Mesenchymal stem cell (in vitro differentiated cells and primary cell): Measurements from ENCODE around the gene KRTAP8-1.

Experiments
- DNase-seq: peaks from one replicate; pipeline ENCODE4 v3.0.0-alpha.2; 2013
- H2AFZ ChIP-seq: one replicate; pipeline ENCODE4 v1.6.1; 2013; ENCODE audit warnings: low read depth, mild to moderate bottlenecking, control low read depth, inconsistent platforms, low read length, moderate library complexity
- H2AK5ac ChIP-seq: 2 replicates; pipeline ENCODE4 v1.6.1; 2013; ENCODE audit warnings: low read length, moderate library complexity, mild to moderate bottlenecking, inconsistent platforms; ENCODE audit not compliant: severe bottlenecking
- H2BK120ac ChIP-seq: one replicate; pipeline ENCODE4 v1.6.1; 2013; ENCODE audit warnings: low read depth, mild to moderate bottlenecking, inconsistent platforms, low read length, moderate library complexity
- H2BK12ac ChIP-seq, 2 experiments: one replicate each; pipeline ENCODE4 v1.6.1; 2013; ENCODE audit warnings: inconsistent platforms in 2 of 2, low read length in 2 of 2, mild to moderate bottlenecking in 2 of 2, moderate library complexity in 2 of 2, control low read depth in 1 of 2
- H2BK15ac ChIP-seq: one replicate; pipeline ENCODE4 v1.6.1; 2013; ENCODE audit warnings: mild to moderate bottlenecking, low read depth, inconsistent platforms; ENCODE audit not compliant: poor library complexity, severe bottlenecking
- H2BK5ac ChIP-seq: 2 replicates; pipeline ENCODE4 v1.6.1; 2013; ENCODE audit warnings: low read depth, mild to moderate bottlenecking, low read length, control low read depth, inconsistent platforms; ENCODE audit not compliant: poor library complexity, severe bottlenecking
- H3K14ac ChIP-seq, 2 experiments: one replicate each; pipeline ENCODE4 v1.6.1; 2013; ENCODE audit warnings: inconsistent platforms in 2 of 2, low read length in 2 of 2, control low read depth in 1 of 2, mild to moderate bottlenecking in 1 of 2, moderate library complexity in 1 of 2
- H3K18ac ChIP-seq, 2 experiments: one replicate each; pipeline ENCODE4 v1.6.1; 2013; ENCODE audit warnings: inconsistent platforms in 2 of 2, low read length in 2 of 2, control low read depth in 1 of 2, low read depth in 1 of 2, mild to moderate bottlenecking in 1 of 2
- H3K23ac ChIP-seq, 2 experiments: one replicate each; pipeline ENCODE4 v1.6.1; 2013; ENCODE audit warnings: inconsistent platforms in 2 of 2, low read length in 2 of 2, mild to moderate bottlenecking in 2 of 2, moderate library complexity in 2 of 2, control low read depth in 1 of 2
- H3K27ac ChIP-seq: 2 replicates; pipeline ENCODE4 v1.5.1; 2013; ENCODE audit warnings: mild to moderate bottlenecking, moderate library complexity, low read length, control low read depth, inconsistent platforms; ENCODE audit not compliant: poor library complexity, severe bottlenecking
- H3K27me3 ChIP-seq, 2 experiments: 2 replicates each; pipeline versions ENCODE4 v1.6.1 to v1.7.0; 2013; ENCODE audit warnings: low read length in 2 of 2, mild to moderate bottlenecking in 2 of 2, moderate library complexity in 2 of 2, control low read depth in 1 of 2, inconsistent platforms in 1 of 2; ENCODE audit not compliant: control insufficient read depth in 1 of 2, insufficient read depth in 1 of 2
- H3K36me3 ChIP-seq, 2 experiments: 2 replicates each; pipeline versions ENCODE4 v1.6.1 to v1.7.0; 2013; ENCODE audit warnings: low read length in 2 of 2, control low read depth in 1 of 2, inconsistent platforms in 1 of 2, low read depth in 1 of 2, mild to moderate bottlenecking in 1 of 2; ENCODE audit not compliant: insufficient read depth in 2 of 2, control insufficient read depth in 1 of 2
- H3K4ac ChIP-seq, 2 experiments: one replicate each; pipeline ENCODE4 v1.6.1; 2013; ENCODE audit warnings: inconsistent platforms in 2 of 2, low read length in 2 of 2, mild to moderate bottlenecking in 2 of 2, moderate library complexity in 2 of 2, control low read depth in 1 of 2, low read depth in 1 of 2
- H3K4me1 ChIP-seq: 2 replicates; pipeline ENCODE4 v1.6.1; 2013; ENCODE audit warnings: low read depth, low read length, control low read depth; ENCODE audit not compliant: control insufficient read depth, insufficient read depth
- H3K4me2 ChIP-seq: 2 replicates; pipeline ENCODE4 v1.6.1; 2013; ENCODE audit warnings: low read length, mild to moderate bottlenecking, inconsistent platforms; ENCODE audit not compliant: poor library complexity, severe bottlenecking
- H3K4me3 ChIP-seq, 2 experiments: 2 replicates each; pipeline versions ENCODE4 v1.5.1 to v1.7.0; 2013; ENCODE audit warnings: low read length in 2 of 2, mild to moderate bottlenecking in 2 of 2, control low read depth in 1 of 2, low read depth in 1 of 2; ENCODE audit not compliant: insufficient read depth in 1 of 2
- H3K79me1 ChIP-seq: replicated peaks from 2 replicates; pipeline ENCODE4 v1.6.1; 2013; ENCODE audit warnings: mild to moderate bottlenecking, control low read depth, low read length, inconsistent platforms; ENCODE audit not compliant: poor library complexity, severe bottlenecking
- H3K9ac ChIP-seq: 2 replicates; pipeline ENCODE4 v1.7.0; 2013; ENCODE audit warnings: mild to moderate bottlenecking, low read length, moderate library complexity
- H3K9me3 ChIP-seq: 2 replicates; pipeline ENCODE4 v1.7.0; 2013; ENCODE audit warnings: mild to moderate bottlenecking, low read length; ENCODE audit not compliant: control insufficient read depth
- H4K8ac ChIP-seq: one replicate; pipeline ENCODE4 v1.6.1; 2013; ENCODE audit warnings: inconsistent platforms, mild to moderate bottlenecking, low read length, moderate library complexity
- H4K91ac ChIP-seq: one replicate; pipeline ENCODE4 v1.6.1; 2013; ENCODE audit warnings: mild to moderate bottlenecking, low read length, inconsistent platforms
- WGBS: methylation state at CpG from one replicate; pipeline ENCODE4 v1.1.7; 2013; ENCODE audit warnings: mixed read lengths; 5-methylcytosine and 5-hydroxymethylcytosine counted together

Gene KRTAP8-1

GRCh38 chr21:30838536-30838935, 25.5 kb upstream of the KRTAP8-1 start:
- Histone ChIP-seq H3K4me2 (no peak overlapping the region), H4K91ac (no peak overlapping the region), H3K4ac (no peak overlapping the region), H3K27me3 (no peaks in the 10 kb centered on the region), H3K9me3 (no peaks in the 10 kb centered on the region), H2BK120ac (no peak overlapping the region), H2AK5ac (no peak overlapping the region), H3K9ac (no peak overlapping the region), H2AFZ (no peak overlapping the region), H3K27ac (no peak overlapping the region), H3K36me3 (no peaks in the 10 kb centered on the region), H3K4me3 (no peak overlapping the region), H3K4me1 (no peaks in the 10 kb centered on the region), H2BK12ac (no peak overlapping the region), H2BK5ac (no peak overlapping the region), H2BK15ac (no peak overlapping the region), H4K8ac (no peak overlapping the region), H3K23ac (no peak overlapping the region), H3K18ac (no peak overlapping the region), H3K79me1 (no peaks in the 10 kb centered on the region), H3K14ac (no peak overlapping the region)
- 94% methylated on average over 2 of the region's 6 CpGs for WGBS
- no peak for DNase-seq

- DNase-seq, result no peak
- no peak overlapping the region for H2BK120ac ChIP-seq
- no peak overlapping the region for H4K8ac ChIP-seq
- H3K4me3 ChIP-seq, result no peak overlapping the region
- 83% methylated on average over 2 of the region's 6 CpGs for WGBS
- H4K91ac ChIP-seq, result no peak overlapping the region
- no peak overlapping the region for H3K18ac ChIP-seq
- no peak overlapping the region for H2AFZ ChIP-seq
- H3K4ac ChIP-seq, result no peak overlapping the region
- H3K79me1 ChIP-seq, result no peaks in the 10 kb centered on the region
- no peaks in the 10 kb centered on the region for H3K27me3 ChIP-seq
- H3K9me3 ChIP-seq, result peaks cover 18% of the 10 kb centered on the region
- H3K27ac ChIP-seq, result no peak overlapping the region
- H3K4me1 ChIP-seq, result no peaks in the 10 kb centered on the region
- no peak overlapping the region for H2BK15ac ChIP-seq
- no peak overlapping the region for H2AK5ac ChIP-seq
- no peak overlapping the region for H3K14ac ChIP-seq
- no peak overlapping the region for H3K9ac ChIP-seq
- H3K36me3 ChIP-seq, result no peaks in the 10 kb centered on the region
- no peak overlapping the region for H3K4me2 ChIP-seq
- H2BK5ac ChIP-seq, result no peak overlapping the region
- H2BK12ac ChIP-seq, result no peak overlapping the region
- no peak overlapping the region for H3K23ac ChIP-seq
Observed at GRCh38 chr21:30831194-30831765, 18.2 kb upstream of the KRTAP8-1 start.

- H3K9me3 ChIP-seq, result peaks cover 18% of the 10 kb centered on the region
- H3K18ac ChIP-seq, result no peak within 1 kb of the TSS
- H3K4me3 ChIP-seq, result no peak within 1 kb of the TSS
- H4K8ac ChIP-seq, result no peak within 1 kb of the TSS
- no peak within 1 kb of the TSS for H3K23ac ChIP-seq
- H3K36me3 ChIP-seq, result no peaks in the 10 kb centered on the region
- no peak within 1 kb of the TSS for H2AK5ac ChIP-seq
- WGBS, result 67% methylated on average over 4 of the region's 4 CpGs
- H3K4me1 ChIP-seq, result no peaks in the 10 kb centered on the region
- H2BK5ac ChIP-seq, result no peak within 1 kb of the TSS
- no peak within 1 kb of the TSS for H2AFZ ChIP-seq
- H2BK120ac ChIP-seq, result no peak within 1 kb of the TSS
- H3K27ac ChIP-seq, result no peak within 1 kb of the TSS
- H3K14ac ChIP-seq, result no peak within 1 kb of the TSS
- no peak within 1 kb of the TSS for H2BK12ac ChIP-seq
- DNase-seq, result no peak
- H3K79me1 ChIP-seq, result no peaks in the 10 kb centered on the region
- H3K27me3 ChIP-seq, result no peaks in the 10 kb centered on the region
- no peak within 1 kb of the TSS for H4K91ac ChIP-seq
- no peak within 1 kb of the TSS for H2BK15ac ChIP-seq
- H3K4me2 ChIP-seq, result no peak within 1 kb of the TSS
- H3K4ac ChIP-seq, result no peak within 1 kb of the TSS
- no peak within 1 kb of the TSS for H3K9ac ChIP-seq
Observed at GRCh38 chr21:30829659-30830058, 16.6 kb upstream of the KRTAP8-1 start, which contains the start of gene KRTAP7-1. Gene KRTAP7-1 (minus strand): TSS chr21:30829759. CDS start chr21:30829698, 61 bp downstream.

GRCh38 chr21:30818837-30819610, 6.0 kb upstream of the KRTAP8-1 start:
- WGBS, result 63% methylated on average over 7 of the region's 7 CpGs
- Histone ChIP-seq H3K79me1 (no peaks in the 10 kb centered on the region), H2AK5ac (no peak overlapping the region), H2BK120ac (no peak overlapping the region), H2AFZ (no peak overlapping the region), H2BK15ac (no peak overlapping the region), H3K18ac (no peak overlapping the region), H3K27me3 (no peaks in the 10 kb centered on the region), H3K4me1 (no peaks in the 10 kb centered on the region), H4K8ac (no peak overlapping the region), H3K4ac (no peak overlapping the region), H2BK12ac (no peak overlapping the region), H3K27ac (no peak overlapping the region), H4K91ac (no peak overlapping the region), H3K9me3 (no peaks in the 10 kb centered on the region), H3K4me2 (no peak overlapping the region), H3K4me3 (no peak overlapping the region), H2BK5ac (no peak overlapping the region), H3K23ac (no peak overlapping the region), H3K36me3 (no peaks in the 10 kb centered on the region), H3K9ac (no peak overlapping the region), H3K14ac (no peak overlapping the region)
- no peak for DNase-seq
